Stimulated activated naive CD8-positive, alpha-beta T cell treated with anti-CD3 and anti-CD28 coated beads, Interleukin-15, Interleukin-2, amounts not matched to agents 100 ng/mL and 50 ng/mL, for 24 hours (primary cell): Measurements from ENCODE around the gene CCL8.
"Not testable (repeated sequence)": the region's sequence is repeated elsewhere in the genome, so short reads cannot be mapped to it uniquely, and the experiment has no call there.

Experiments used
- H3K27ac Mint-ChIP-seq: one replicate; pipeline ENCODE4 v1.8.0; 2021; ENCODE audit warnings: mild to moderate bottlenecking, mixed read lengths
- H3K27me3 Mint-ChIP-seq: one replicate; pipeline ENCODE4 v1.8.0; 2021; ENCODE audit warnings: mixed read lengths
- H3K36me3 Mint-ChIP-seq: one replicate; pipeline ENCODE4 v1.8.0; 2021; ENCODE audit warnings: low read depth, mixed read lengths
- H3K4me1 Mint-ChIP-seq: one replicate; pipeline ENCODE4 v1.8.0; 2021; ENCODE audit warnings: low read depth, mixed read lengths
- H3K4me3 Mint-ChIP-seq: one replicate; pipeline ENCODE4 v1.8.0; 2021; ENCODE audit warnings: mild to moderate bottlenecking, mixed read lengths
- H3K9me3 Mint-ChIP-seq: one replicate; pipeline ENCODE4 v1.8.0; 2021; ENCODE audit warnings: mixed read lengths

Gene CCL8

GRCh38 chr17:34305061-34305460 is 14.2 kb upstream of the CCL8 start:
- no peaks in the 10 kb centered on the region for H3K36me3 Mint-ChIP-seq
- peaks cover 32% of the 10 kb centered on the region for H3K27me3 Mint-ChIP-seq
- H3K9me3 Mint-ChIP-seq: no peaks in the 10 kb centered on the region
- peaks cover 3% of the 10 kb centered on the region for H3K4me1 Mint-ChIP-seq
- no peak overlapping the region for H3K27ac Mint-ChIP-seq
- H3K4me3 Mint-ChIP-seq: no peak overlapping the region

DNA sequence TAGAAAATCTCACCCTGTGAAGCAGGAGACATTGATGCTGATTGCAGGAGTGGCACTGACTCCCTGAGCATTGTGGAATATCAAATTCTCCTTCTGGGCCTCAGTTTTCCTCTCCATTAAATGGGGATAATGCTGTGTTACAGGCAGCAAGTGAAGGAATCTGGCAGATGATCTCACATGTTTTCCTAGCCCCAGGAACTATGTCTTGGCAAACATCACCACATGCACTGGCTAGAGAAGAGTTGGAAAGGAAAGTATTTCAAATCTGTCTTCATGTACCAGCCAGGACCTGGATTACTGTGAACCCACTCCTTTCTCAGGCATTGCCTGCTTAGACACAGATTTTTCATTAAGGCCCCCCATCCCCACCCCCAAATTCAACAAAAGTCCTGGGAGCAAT is 13.6 kb upstream of the CCL8 start:
- H3K36me3 Mint-ChIP-seq: no peaks in the 10 kb centered on the region
- H3K27ac Mint-ChIP-seq: no peak overlapping the region
- peaks cover 32% of the 10 kb centered on the region for H3K27me3 Mint-ChIP-seq
- H3K4me1 Mint-ChIP-seq: peaks cover 3% of the 10 kb centered on the region
- no peaks in the 10 kb centered on the region for H3K9me3 Mint-ChIP-seq
- H3K4me3 Mint-ChIP-seq: no peak overlapping the region

DNA sequence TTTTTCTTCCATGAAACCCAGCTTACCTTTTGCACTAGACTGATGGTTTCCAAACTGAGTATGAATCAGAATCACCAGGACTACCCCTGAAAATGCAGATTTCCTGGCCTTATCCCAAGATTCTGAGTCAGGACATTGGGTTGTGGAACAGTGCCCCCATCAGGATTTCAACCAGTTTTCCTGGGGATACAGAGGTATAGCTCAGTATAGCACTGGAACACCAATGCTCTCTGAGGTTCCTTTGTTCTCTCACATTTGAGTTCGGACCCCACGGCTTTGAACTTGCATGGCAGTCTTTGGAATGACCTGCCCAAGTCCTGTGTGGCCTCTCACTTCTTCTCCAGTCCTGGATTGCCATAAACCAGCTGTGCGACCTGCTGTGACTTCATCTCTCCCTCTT is 12.8 kb upstream of the CCL8 start:
- Mint-ChIP-seq H3K27me3 (peaks cover 26% of the 10 kb centered on the region), H3K27ac (no peak overlapping the region), H3K4me1 (peaks cover 3% of the 10 kb centered on the region), H3K4me3 (no peak overlapping the region), H3K9me3 (no peaks in the 10 kb centered on the region), H3K36me3 (no peaks in the 10 kb centered on the region)

DNA sequence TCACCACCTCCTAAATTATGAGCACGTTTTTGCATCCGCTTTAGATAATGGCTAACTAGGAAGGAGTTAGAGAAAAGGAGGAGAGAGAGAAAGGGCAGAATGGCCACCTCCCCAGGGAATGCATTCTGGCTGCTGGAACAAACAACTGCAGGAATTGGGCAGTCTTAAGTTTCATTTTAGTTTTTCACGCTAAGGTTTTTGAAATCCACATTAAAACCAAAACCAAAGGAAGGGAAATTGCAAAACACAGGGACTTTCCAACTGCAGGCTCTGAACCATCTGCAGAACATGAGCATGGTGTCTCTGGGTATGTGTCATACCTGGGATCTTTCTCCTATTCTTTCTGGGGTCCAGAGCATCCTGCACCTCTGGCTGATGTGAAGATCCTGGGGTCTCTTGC is 12.1 kb upstream of the CCL8 start:
- H3K4me3 Mint-ChIP-seq: no peak overlapping the region
- H3K4me1 Mint-ChIP-seq: peaks cover 3% of the 10 kb centered on the region
- no peaks in the 10 kb centered on the region for H3K9me3 Mint-ChIP-seq
- H3K27ac Mint-ChIP-seq: no peak overlapping the region
- H3K27me3 Mint-ChIP-seq: peaks cover 20% of the 10 kb centered on the region
- no peaks in the 10 kb centered on the region for H3K36me3 Mint-ChIP-seq

DNA sequence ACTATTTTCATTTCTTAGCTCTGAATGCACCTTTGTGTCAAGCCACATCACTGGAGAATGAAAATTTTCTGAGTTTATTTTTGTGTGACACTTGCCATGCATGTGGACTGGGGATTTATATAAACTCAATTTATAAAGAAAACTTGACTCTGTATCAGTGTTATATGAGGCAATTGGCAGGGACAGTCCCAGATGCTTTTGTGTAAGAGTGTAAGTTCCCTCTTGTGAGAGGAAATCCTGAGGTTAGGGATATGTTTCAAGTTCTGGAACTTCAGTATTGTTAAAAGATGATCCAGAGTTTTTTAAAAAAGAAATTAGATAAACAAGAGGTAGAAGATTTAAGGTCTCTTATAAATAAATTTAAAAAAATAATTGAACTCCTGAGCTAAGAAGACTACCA is 10.9 kb upstream of the CCL8 start:
- Mint-ChIP-seq H3K27me3 (peaks cover 16% of the 10 kb centered on the region), H3K36me3 (no peaks in the 10 kb centered on the region), H3K4me1 (peaks cover 3% of the 10 kb centered on the region), H3K27ac (no peak overlapping the region), H3K9me3 (no peaks in the 10 kb centered on the region), H3K4me3 (no peak overlapping the region)

DNA sequence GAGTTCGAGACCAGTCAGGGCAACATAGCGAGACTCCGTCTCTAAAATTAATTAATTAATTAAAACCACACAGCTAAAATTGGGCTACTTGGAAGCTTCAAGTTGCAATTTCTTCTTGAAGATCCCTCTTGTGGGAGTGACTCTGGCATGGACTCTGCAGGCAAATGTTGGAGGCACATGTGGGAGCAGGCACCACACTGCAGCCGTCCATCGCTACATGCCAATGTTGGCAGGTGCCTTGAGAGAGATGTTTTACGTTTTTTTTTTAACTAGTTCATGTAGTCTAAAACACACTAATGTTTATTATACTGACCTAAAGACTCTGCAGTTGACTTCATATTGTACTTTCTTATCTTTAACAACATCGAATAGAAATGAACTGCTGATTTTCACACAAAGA is 7.9 kb upstream of the CCL8 start:
- no peaks in the 10 kb centered on the region for H3K9me3 Mint-ChIP-seq
- H3K4me1 Mint-ChIP-seq: peaks cover 3% of the 10 kb centered on the region
- no peaks in the 10 kb centered on the region for H3K36me3 Mint-ChIP-seq
- no peak overlapping the region for H3K4me3 Mint-ChIP-seq
- H3K27ac Mint-ChIP-seq: no peak overlapping the region
- H3K27me3 Mint-ChIP-seq: peaks cover 29% of the 10 kb centered on the region

GRCh38 chr17:34312080-34312479 is 7.2 kb upstream of the CCL8 start:
- peaks cover 31% of the 10 kb centered on the region for H3K27me3 Mint-ChIP-seq
- no peak overlapping the region for H3K4me3 Mint-ChIP-seq
- H3K36me3 Mint-ChIP-seq: no peaks in the 10 kb centered on the region
- no peaks in the 10 kb centered on the region for H3K9me3 Mint-ChIP-seq
- H3K4me1 Mint-ChIP-seq: peaks cover 3% of the 10 kb centered on the region
- no peak overlapping the region for H3K27ac Mint-ChIP-seq

GRCh38 chr17:34313164-34313563 is 6.1 kb upstream of the CCL8 start:
- Mint-ChIP-seq H3K4me1 (no peaks in the 10 kb centered on the region), H3K36me3 (no peaks in the 10 kb centered on the region), H3K4me3 (no peak overlapping the region), H3K9me3 (no peaks in the 10 kb centered on the region), H3K27me3 (peaks cover 33% of the 10 kb centered on the region), H3K27ac (no peak overlapping the region)

DNA sequence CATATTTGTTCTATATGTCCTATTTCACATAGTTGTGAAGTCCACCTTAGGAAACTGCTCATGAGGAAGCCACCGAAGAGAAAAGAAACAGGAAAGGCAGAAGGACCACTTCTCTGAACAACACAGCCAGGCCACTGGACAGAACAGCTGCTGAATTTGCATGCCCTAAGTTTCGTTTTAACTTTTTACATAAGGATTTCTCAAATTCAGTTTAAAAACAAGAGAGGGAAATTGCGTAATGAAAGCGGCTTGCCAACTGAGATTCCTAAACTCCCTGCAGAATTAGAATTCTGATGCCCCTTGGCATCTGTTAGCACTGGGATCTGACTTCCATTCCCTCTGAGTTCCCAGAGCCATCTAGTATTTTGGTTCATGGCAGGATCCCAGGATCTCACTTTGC is 5.0 kb upstream of the CCL8 start:
- Mint-ChIP-seq H3K36me3 (no peaks in the 10 kb centered on the region), H3K27ac (no peak overlapping the region), H3K4me3 (no peak overlapping the region), H3K4me1 (no peaks in the 10 kb centered on the region), H3K27me3 (peaks cover 32% of the 10 kb centered on the region), H3K9me3 (no peaks in the 10 kb centered on the region)

DNA sequence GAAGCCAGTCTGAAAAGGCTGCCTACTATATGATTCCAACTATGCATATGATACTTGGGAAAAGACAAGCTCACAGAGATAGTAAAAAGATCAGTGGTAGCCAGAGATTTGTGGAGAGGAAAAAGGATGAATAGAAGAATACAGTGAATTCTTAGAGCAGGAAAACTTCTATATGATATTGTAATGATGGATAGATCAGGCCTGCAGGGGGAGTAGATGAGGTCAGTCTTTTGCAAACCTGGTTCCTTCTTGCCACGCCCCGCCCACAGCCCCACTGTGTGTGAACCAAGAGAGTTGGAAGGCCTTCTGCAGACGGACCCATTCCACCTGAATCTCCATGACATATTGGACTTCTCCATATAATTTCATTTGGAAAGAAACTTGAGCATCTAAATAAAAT is 761 bp upstream of the CCL8 start:
- Mint-ChIP-seq H3K27ac (no peak overlapping the region), H3K27me3 (peaks cover 35% of the 10 kb centered on the region), H3K4me3 (no peak overlapping the region), H3K36me3 (no peaks in the 10 kb centered on the region), H3K9me3 (no peaks in the 10 kb centered on the region), H3K4me1 (no peaks in the 10 kb centered on the region)

GRCh38 chr17:34321964-34322363 is 2.7 kb downstream of the CCL8 start:
- Mint-ChIP-seq H3K9me3 (peaks cover 19% of the 10 kb centered on the region), H3K36me3 (no peaks in the 10 kb centered on the region), H3K27ac (no peak overlapping the region), H3K4me3 (no peak overlapping the region), H3K4me1 (no peaks in the 10 kb centered on the region), H3K27me3 (peaks cover 33% of the 10 kb centered on the region)

DNA sequence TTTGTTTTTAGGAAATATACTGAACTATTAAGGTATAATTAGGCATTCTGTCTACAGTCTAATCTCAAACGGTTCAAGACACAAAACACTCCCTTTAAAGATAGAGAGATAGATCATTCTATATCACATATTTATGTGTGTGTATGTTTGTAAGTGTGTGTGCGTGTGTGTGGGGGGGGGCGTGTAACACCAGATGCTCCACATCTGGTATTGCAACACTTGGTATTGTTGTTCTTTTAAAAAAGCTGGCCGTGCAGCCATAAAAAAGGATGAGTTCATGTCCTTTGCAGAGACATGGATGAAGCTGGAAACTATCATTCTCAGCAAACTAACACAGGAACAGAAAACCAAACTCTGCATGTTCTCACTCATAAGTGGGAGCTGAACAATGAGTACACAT is 8.3 kb downstream of the CCL8 start:
- not testable (repeated sequence) for H3K4me3 Mint-ChIP-seq, H3K27ac Mint-ChIP-seq, H3K4me1 Mint-ChIP-seq, H3K36me3 Mint-ChIP-seq
- H3K9me3 Mint-ChIP-seq: peaks cover 19% of the 10 kb centered on the region
- H3K27me3 Mint-ChIP-seq: peaks cover 28% of the 10 kb centered on the region

GRCh38 chr17:34337701-34338100 is 18.5 kb downstream of the CCL8 start:
- Mint-ChIP-seq H3K27ac (no peak overlapping the region), H3K36me3 (no peaks in the 10 kb centered on the region), H3K9me3 (no peaks in the 10 kb centered on the region), H3K4me3 (no peak overlapping the region), H3K27me3 (peaks cover 53% of the 10 kb centered on the region), H3K4me1 (no peaks in the 10 kb centered on the region)

- no peak overlapping the region for H3K4me3 Mint-ChIP-seq
- peaks cover 65% of the 10 kb centered on the region for H3K27me3 Mint-ChIP-seq
- H3K27ac Mint-ChIP-seq: no peak overlapping the region
- H3K36me3 Mint-ChIP-seq: no peaks in the 10 kb centered on the region
- H3K9me3 Mint-ChIP-seq: no peaks in the 10 kb centered on the region
- no peaks in the 10 kb centered on the region for H3K4me1 Mint-ChIP-seq
Observed at GRCh38 chr17:34339138-34339770, 20.0 kb downstream of the CCL8 start.

DNA sequence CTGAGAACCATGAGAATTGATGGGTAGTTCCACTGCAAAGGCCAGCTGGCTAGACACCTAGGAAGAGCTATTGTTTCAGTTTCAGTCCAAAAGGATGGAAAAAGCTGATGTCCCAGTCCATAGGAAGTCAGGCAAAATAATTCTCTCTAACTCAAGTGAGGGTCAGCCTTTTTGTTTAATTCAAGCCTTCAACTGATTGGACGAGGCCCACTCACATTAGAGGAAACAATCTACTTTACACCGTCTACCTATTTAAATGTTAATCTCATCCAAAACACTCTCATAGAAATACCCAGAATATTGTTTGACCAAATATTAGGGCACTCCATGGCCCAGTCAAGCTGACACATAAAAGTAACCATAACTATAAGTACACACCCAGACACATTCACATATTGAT is 22.7 kb downstream of the CCL8 start:
- no peak overlapping the region for H3K4me3 Mint-ChIP-seq
- H3K9me3 Mint-ChIP-seq: no peaks in the 10 kb centered on the region
- no peaks in the 10 kb centered on the region for H3K4me1 Mint-ChIP-seq
- peaks cover 56% of the 10 kb centered on the region for H3K27me3 Mint-ChIP-seq
- no peak overlapping the region for H3K27ac Mint-ChIP-seq
- no peaks in the 10 kb centered on the region for H3K36me3 Mint-ChIP-seq

- H3K9me3 Mint-ChIP-seq: no peaks in the 10 kb centered on the region
- H3K4me1 Mint-ChIP-seq: no peaks in the 10 kb centered on the region
- H3K4me3 Mint-ChIP-seq: no peak overlapping the region
- peaks cover 37% of the 10 kb centered on the region for H3K27me3 Mint-ChIP-seq
- no peak overlapping the region for H3K27ac Mint-ChIP-seq
- H3K36me3 Mint-ChIP-seq: no peaks in the 10 kb centered on the region
Observed at GRCh38 chr17:34347063-34347462, 27.8 kb downstream of the CCL8 start.
